ENCODE data around the gene RNF130. TPM values are rescaled to one million over a fixed set of nuclear protein-coding genes. Genes with fewer than 3 reads are reported as not detected.

RNF130 gene
- total RNA-seq, 4 donors from 2014 or later, result 55.0 to 121 (median 69.4) TPM

DNA sequence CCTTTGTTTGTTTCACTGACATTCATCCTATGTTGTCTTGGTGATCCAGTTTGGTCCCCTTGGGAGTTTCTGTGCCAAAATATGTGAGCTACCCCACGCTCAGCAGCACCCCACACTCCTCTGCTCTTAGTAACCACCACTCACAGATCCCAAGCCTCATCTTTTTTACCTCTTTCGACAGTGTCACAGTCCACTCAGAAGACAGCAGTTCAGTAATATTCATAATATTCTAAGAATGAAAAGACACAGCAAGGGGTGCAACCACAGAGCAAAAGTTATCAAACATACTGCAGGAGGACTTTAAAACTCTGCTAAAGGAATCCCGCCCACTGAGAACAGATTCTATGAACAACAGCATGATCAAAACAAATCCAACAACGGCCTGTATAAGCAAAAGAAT is 28.2 kb downstream of the RNF130 start:
- H3K36me3 ChIP-seq, result no peaks in the 10 kb centered on the region
- H3K27ac ChIP-seq, result no peak overlapping the region
- no peak for DNase-seq
- H3K27me3 ChIP-seq, result no peaks in the 10 kb centered on the region
- WGBS, 2 donors, result 77 to 89% methylated on average over 4 of the region's 4 CpGs
- no peak overlapping the region for H3K4me3 ChIP-seq (replicated peaks in 1 of 3)
- no peaks in the 10 kb centered on the region for H3K9me3 ChIP-seq
- no peak for TF ChIP-seq POLR2A (IDR thresholded peaks at IDR 0.05)
- TF ChIP-seq, protein P1, sequence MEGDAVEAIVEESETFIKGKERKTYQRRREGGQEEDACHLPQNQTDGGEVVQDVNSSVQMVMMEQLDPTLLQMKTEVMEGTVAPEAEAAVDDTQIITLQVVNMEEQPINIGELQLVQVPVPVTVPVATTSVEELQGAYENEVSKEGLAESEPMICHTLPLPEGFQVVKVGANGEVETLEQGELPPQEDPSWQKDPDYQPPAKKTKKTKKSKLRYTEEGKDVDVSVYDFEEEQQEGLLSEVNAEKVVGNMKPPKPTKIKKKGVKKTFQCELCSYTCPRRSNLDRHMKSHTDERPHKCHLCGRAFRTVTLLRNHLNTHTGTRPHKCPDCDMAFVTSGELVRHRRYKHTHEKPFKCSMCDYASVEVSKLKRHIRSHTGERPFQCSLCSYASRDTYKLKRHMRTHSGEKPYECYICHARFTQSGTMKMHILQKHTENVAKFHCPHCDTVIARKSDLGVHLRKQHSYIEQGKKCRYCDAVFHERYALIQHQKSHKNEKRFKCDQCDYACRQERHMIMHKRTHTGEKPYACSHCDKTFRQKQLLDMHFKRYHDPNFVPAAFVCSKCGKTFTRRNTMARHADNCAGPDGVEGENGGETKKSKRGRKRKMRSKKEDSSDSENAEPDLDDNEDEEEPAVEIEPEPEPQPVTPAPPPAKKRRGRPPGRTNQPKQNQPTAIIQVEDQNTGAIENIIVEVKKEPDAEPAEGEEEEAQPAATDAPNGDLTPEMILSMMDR (IDR thresholded peaks at IDR 0.05), result no peak
- peaks cover 11% of the 10 kb centered on the region in 2 donors for H3K4me1 ChIP-seq
- intact Hi-C loops (cut with DNase I), result no loop called here

DNA sequence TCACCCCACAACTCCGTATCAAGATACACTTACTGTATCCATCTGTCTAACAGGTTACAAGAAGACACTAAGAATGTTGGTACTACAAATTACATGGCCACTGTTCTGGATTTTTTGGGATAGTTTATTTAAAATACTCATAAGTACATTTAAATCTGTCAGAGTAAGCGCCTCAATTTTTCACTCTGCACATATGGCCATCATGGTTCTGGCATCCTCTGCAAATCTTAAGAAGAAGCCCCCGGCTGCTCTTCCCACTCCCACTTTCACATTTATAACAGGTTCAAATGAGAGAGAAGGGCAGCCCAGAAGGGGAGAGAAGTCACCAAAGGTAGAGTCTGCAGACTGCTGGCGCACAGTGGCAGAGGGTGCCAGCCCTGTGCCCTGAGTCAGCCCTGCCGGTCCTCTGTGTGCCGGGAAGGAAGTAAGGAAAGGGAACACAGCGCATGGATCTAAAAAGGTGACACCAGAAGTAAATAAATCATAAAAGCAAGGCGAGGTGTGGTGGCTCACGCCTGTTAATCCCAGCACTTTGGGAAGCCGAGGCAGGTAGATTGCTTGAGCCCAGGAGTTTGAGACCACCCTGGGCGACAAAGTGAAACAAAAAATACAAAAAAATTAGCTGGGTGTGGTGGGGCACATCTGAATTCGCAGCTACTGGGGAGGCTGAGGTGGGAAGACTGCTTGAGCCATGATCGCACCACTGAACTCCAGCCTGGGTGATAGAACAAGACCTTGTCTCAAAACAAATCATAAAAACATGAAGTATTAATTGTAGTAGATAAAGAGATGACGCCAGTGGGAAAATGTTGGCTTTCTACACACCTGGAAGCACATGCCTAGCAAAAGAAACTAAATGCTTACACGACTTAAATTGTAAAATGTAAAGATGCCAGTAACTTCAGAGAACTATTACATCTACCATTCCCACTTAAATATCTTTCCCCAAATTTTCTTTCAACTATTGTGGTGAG is 30.0 kb downstream of the RNF130 start:
- no peaks in the 10 kb centered on the region for H3K4me1 ChIP-seq
- DNase-seq, result no peak
- no peak overlapping the region for H3K27ac ChIP-seq
- H3K9me3 ChIP-seq, result no peaks in the 10 kb centered on the region
- intact Hi-C loops (cut with DNase I), result no loop called here
- no peaks in the 10 kb centered on the region for H3K36me3 ChIP-seq
- no peaks in the 10 kb centered on the region for H3K27me3 ChIP-seq
- no peak overlapping the region for H3K4me3 ChIP-seq (replicated peaks in 1 of 3)
- 91 to 92% methylated on average over 15 of the region's 15 CpGs for WGBS, 2 donors
- TF ChIP-seq, protein P1 (IDR thresholded peaks at IDR 0.05), result no peak
- no peak for TF ChIP-seq POLR2A (IDR thresholded peaks at IDR 0.05)

DNA sequence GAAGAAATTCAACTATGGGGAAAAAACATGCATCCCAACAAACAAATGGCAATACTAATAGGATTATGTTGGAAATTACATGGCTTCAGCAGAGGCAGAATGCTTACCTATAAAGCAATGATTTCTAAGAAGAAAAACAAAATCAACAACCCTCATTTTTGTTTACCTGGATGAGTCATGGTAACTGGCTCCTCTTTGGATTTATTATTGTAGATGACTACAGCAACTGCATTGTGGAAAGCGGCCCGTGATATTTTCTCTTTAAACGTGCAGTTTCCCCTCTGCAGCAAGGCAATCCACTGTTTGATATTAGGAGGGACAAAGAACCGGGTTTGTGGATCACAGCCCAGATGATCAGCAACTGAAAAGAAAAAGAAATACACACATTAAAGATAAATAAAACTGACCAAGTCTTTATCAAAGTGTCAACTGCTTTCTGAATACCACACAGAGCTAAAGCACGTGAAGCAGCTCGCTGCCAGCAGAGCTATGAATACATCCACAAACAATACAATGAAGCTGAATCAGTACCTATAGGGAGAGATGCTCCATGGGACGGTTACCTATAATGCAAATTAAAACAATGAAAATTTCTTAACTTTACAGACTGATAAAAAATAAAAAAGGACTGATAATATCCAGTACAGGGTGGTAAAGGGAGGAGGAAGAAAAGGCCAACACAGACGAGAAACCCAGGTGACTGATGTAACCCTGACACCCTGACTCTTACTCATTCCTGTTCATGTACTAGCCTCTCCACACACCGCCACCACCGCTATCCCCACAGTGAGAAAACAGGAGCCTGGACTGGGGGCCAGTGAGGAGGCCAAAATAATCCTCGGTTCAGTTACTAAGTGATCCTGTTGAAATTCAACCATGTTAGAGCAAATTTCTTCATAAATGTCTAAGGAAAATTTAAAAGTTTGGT is 31.0 kb downstream of the RNF130 start:
- intact Hi-C loops (cut with DNase I), result no loop called here
- no peaks in the 10 kb centered on the region for H3K4me1 ChIP-seq
- 90 to 93% methylated on average over 11 of the region's 11 CpGs for WGBS, 2 donors
- TF ChIP-seq, protein P1 (IDR thresholded peaks at IDR 0.05), result no peak
- no peak for TF ChIP-seq POLR2A (IDR thresholded peaks at IDR 0.05)
- DNase-seq, result no peak
- no peak overlapping the region for H3K27ac ChIP-seq
- no peak overlapping the region for H3K4me3 ChIP-seq (replicated peaks in 1 of 3)
- no peaks in the 10 kb centered on the region for H3K27me3 ChIP-seq
- H3K9me3 ChIP-seq, result no peaks in the 10 kb centered on the region
- no peaks in the 10 kb centered on the region for H3K36me3 ChIP-seq

DNA sequence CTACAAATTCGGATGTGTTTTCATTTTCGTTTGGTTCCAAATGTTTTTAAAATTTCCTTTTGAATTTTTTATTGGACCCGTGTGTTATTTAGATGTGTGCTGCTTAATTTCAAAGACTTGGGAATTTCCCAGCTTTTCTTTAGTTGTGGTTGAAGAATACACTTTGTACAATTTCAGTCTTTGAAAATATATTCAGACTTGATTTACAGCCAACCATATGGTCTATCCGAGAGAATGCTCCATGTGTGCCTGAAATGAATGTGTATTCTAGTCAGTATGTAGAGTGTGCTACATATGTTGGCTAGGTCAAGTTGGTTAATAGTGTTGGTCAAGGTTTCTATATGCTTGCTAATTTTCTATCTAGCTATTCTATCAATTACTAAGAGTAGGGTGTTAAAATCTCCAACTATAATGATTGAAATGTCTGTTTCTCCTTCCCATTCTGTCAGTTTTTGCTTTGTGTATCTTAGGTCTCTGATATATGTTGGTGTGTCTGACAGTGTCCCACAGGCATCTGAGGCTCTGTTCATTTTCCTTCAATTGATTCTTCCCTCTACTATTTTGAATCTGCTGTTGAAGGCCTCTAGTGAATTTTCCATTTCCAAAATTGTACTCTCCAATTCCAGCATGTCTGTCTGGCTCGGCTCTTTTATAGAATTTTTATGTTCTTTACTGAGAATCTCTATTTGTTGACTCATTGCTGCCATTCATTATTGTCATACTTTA is 36.2 kb downstream of the RNF130 start:
- Histone ChIP-seq H3K27me3 (no peaks in the 10 kb centered on the region), H3K9me3 (no peaks in the 10 kb centered on the region), H3K36me3 (no peaks in the 10 kb centered on the region), H3K4me1 (no peaks in the 10 kb centered on the region), H3K27ac (no peak overlapping the region), H3K4me3 (replicated peaks in 1 of 3) (no peak overlapping the region)
- no peak for DNase-seq
- 99 to 100% methylated on average over 5 of the region's 5 CpGs for WGBS, 2 donors
- intact Hi-C loops (cut with DNase I), result no loop called here
- no peak for TF ChIP-seq POLR2A (IDR thresholded peaks at IDR 0.05)
- TF ChIP-seq, protein P1 (IDR thresholded peaks at IDR 0.05), result no peak
